ENCODE results near the gene PDLIM4. TPM values are rescaled to one million over a fixed set of nuclear protein-coding genes. Genes with fewer than 3 reads are reported as not detected.

Gene PDLIM4
- total RNA-seq, 1 donor from 2014 or later, result 31.0 TPM

DNA sequence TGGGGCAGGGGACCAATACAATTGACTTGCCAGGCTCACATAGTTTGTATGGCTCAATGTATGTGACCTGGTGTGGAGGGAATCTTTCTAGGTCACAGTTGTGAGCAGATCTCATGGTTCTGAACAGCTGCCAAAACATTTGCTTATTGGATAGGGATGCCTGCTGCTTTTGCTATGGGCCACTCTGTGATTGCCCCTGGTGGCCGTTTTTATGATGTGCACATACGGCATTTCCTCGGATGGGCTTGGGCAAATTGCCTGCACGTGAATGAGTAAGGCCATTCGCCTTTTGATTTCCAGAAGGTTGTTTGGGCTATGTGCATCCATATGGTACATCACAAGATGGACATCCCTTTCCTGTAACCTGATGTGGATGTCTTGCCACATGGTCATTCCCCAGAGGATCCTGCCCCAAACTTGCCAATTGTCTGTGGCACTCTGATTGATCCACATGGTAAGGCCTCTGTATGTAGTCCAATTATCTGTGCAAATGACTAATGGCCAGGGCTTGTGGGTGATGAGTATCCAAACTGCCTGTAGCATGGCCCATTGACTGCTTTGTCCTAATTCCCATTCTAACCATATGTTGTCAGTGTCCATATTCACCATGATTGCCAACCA, 26.0 kb downstream of the PDLIM4 start:
- DNase-seq, result peak; percentile 87

- DNase-seq, result no peak
Observed at GRCh38 chr5:132289097-132289496, 31.6 kb downstream of the PDLIM4 start.

DNA sequence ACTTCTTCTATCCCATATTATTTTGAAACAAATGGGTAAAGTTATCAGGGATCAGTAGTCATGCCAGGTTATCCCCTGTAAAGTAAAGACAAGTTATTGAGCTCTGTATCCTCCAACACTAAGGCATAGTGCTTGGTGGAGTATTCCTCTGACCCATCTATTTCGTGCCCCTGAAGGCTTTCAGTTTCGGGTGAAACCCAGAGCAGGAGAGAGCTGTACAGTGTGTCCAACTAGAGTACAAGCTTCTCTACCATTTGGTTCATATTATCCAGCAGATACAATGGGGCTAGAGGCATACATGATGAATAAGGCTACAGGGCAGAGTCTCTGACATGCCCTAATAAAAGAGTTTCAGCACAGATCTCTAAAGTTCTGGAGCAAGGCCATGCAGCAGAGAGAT, 33.5 kb downstream of the PDLIM4 start:
- no peak for DNase-seq

DNA sequence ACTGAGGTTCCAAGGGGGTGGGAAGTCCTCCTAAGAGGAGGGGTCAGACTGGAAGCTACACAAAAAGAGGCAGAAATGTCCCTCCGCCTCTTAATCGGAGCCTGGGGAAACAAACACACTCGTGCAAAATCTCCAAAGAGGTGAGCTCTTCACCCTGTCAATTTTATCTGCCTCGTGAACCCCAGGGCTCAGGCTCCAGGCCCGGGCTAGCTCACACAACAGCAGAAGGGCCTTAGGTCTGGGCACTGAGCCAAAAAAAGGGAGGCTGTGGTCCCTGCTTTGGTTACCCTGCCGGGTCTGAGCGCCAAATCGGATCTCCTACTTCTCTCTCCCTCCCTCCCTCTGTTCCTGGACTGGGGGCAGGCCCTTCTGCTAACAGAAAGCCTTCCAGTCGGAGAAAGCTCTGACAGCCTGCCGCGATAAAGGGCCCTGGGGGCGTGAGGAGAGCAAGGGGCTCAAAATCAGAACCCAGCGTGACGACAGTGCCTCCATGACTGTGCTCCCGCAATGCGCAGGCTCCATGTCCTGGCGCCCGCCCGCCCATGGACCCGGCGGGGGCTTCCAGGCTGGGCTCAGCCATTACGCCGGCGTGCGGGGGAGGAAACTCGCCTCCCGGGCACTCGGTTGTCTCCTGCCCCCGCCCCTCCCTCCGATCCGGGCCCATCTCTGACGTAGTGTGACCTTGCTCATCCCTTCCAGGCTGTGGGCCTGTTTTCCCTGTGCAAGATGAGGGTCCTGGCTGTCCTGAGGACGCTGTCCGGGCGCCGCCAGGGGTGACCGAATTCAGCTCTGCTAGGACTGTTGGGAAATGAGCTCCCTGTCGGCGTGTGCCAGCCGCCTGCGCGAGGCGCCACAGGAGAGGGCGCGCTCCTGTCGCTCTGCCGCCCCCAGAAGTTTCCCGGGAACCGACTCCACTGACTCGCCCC, 35.8 kb downstream of the PDLIM4 start:
- DNase-seq, result peak; percentile 88

- peak; percentile 97 for DNase-seq
Observed at GRCh38 chr5:132293992-132294727, 36.7 kb downstream of the PDLIM4 start, which contains the start of gene SLC22A4. SLC22A4 (plus strand) TSS chr5:132294394; CDS start chr5:132294617, 223 bp downstream.

GRCh38 chr5:132294728-132295504, 37.4 kb downstream of the PDLIM4 start:
- peak; percentile 94 for DNase-seq

DNA sequence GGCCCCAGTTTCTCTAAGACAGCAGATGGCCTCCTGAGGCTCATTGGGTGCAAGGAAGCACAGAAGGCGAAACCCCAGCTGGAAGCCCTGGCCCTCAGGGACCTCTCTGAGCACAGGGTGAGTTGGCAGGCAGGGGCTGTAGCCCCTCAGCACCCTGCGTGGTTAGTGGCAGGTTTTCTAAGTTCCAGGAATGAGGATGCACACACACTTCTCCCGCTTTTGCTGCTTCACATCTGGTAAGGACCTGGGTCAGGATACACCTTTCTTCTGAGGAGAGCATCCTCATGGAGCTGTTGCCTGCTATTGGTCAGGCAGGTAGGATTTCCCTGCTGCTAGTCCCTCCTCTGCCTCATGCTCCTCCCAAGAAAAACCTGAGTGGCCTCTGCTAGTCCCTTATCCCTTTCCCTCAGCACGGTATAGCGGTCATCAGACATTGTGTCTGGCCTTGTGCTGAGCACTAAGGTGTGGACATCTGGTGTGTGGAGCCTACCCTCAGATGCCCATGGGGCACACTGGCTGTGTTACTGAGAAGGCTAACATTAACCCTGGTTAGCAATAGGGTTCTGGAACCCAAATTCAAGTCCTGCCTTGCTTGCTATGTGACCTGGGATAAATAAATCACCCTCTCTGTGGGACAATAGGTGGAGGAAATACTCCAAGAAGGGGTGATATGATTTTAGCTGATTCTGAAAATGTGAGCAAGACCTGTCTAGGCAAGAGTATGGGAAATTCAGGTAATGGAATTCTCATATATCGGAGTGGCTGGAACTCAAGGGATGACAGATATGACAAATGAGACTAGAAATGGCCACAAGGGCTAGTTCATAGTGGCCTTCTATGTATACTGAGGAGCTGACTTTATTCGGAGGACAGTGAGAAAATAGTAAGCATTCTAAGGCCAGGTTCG, 38.3 kb downstream of the PDLIM4 start:
- DNase-seq, result peak; percentile 15

DNA sequence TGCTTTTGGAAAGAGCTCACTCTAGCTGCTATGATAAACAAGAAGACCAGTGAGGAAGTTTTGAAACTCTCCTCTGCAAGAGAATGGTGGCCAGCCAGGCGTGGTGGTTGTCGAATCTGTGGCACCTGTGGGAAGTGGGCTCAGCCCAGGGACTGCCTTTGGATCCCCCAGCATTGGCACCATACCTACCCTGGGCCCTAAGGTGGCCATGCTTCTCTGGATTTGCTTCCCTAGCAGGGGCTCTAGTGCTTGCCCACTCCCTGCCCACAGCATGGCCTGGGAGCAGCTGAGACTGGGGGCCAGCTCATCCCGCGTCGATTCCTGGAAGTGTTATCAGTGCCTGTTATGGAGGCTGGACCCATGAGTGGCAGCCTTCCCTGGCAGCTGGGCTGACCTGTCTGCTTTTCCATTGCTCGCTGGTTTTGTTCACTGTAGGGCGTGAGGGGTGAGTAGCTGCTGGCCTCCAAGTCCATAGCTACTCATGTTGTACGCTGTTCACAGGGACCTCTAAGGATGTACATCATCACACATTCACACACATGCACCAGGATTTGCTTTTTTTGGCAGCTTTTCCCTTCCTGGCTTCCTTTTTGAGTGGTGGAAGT, 39.0 kb downstream of the PDLIM4 start:
- peak; percentile 97 for DNase-seq

DNA sequence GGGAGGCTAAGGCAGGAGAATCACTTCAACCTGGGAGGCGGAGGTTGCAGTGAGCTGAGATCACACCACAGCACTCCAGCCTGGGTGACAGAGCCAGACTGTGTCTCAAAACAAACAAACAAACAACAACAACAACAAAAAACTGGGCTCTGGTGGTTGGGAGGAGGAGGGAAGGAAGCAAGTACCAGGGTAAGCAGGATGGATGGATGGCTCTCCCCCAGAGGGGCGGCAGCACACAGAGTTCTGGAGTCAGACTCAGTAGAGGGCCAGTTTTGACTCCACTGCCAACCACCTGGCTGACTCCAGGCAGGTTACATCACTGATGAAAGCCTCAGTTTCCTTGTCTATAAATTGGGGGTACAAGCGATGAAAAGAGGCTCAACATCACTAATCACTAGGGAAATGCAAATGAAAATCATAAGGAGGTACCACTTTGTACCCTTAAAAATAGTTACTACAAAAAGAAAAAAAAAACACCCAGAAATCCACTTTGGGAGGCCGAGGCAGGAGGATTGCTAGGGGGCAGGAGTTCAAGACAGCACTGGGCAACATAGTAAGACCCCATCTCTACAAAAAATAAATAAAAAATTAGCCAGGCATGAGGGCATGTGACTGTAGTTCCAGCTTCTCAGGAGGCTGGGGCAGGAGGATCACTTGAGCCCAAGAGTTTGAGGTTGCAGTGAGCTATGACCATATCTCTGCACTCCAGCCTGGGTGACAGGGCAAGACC, 39.9 kb downstream of the PDLIM4 start:
- no peak for DNase-seq

DNA sequence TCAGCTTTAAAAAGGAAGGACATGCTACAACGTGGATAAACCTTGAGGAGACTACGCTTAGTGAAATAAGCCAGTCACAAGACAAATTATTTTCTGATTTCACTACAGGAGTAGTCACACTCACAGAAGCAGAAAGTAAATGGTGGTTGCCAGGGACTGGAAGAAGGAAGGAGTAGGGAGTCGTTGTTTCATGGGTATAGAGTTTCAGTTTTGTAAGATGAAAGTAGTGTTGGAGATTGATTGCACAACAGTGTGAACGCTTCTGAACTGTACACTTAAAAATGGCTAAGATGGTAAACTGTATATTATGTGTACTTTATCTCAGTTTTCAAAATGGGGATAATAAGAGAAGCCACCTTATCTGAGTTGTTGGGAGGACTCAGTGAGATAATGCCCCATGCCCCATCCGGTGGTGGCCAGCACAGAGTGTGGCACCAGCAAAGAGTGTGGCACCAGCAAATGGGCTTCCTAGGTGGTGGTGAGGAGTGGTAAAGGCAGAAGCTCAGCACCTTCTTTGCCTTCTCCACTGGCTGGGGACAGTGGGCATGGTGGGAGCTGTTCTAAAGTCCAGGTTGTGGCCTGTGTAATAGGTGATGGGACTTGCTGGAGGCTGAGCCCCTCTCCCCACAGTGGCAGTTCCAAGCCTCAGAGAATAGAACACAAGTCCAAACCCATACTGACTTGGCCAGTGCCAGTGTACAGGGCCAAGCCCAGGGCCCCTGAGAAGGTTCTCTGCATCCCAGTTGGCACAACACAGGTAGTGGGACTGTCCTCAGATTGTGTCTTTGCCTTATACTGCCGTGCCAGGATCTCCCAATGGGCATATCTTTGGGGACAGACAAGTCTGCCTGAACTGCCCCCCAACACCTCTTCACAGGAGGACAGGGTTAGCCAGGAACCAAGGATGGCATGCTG, 41.1 kb downstream of the PDLIM4 start:
- DNase-seq, result no peak

- no peak for DNase-seq
Observed at GRCh38 chr5:132299917-132300316, 42.4 kb downstream of the PDLIM4 start.

- no peak for DNase-seq
Observed at GRCh38 chr5:132300577-132301343, 43.3 kb downstream of the PDLIM4 start.

GRCh38 chr5:132301344-132302271, 44.1 kb downstream of the PDLIM4 start:
- no peak for DNase-seq

DNA sequence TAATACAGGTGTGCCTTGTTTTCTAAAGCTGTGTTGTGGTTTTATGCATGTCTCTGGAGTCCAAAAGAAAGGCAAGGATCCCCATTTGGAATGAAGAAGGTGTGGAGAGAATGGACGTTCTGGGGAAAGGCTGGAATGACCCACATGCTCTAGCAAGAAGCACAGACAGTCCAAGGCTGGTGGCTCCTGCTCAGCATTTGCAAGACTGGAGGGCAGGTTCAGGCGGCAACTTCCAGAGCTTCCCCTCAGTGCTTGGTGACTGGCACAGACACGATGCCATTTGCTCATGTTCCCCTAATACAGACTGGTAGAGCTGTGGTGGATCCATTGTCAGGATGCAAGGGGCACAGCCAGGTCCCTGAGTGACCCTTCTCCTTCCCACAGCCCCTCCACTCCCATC, 44.9 kb downstream of the PDLIM4 start:
- no peak for DNase-seq

- DNase-seq, result no peak
Observed at GRCh38 chr5:132303589-132303988, 46.1 kb downstream of the PDLIM4 start.

- no peak for DNase-seq
Observed at GRCh38 chr5:132305420-132305819, 47.9 kb downstream of the PDLIM4 start.

DNA sequence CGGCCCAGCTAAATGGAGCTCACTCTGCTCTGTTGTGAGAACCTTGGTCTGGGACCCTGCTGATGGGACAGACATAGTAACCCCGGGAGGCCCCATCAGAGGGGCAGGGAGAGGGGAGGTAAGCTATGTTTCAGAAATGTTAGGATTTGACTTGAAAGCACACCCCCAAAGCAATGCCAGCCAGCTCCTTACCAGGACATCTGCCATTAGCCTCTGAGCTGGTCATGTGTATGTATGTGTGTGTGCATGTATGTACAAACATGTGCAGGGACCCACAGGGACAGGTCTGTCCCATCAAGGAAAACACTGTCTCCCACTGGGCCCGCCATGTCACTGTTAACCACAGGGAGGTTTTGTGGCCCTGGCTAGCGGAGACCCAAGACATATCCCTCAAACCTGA, 51.2 kb downstream of the PDLIM4 start:
- DNase-seq, result no peak

Measured in dermis blood vessel endothelial cell (primary cell).